Sigmoid colon (tissue), 4 donors: ENCODE data around the gene OR6Q1.

ENCODE experiments used
- CTCF ChIP-seq, 4 experiments: fragments of 450-650 bp in 3 of 4; fragments of 200-600 bp in 1 of 4; IDR thresholded peaks; one replicate each; pipeline ENCODE4 v1.5.1; 2016 to 2019; ENCODE audit warnings: antibody characterized with exemption in 4 of 4, mild to moderate bottlenecking in 3 of 4, moderate library complexity in 2 of 4
- EP300 ChIP-seq, 4 donors: sonication (generic); formaldehyde crosslinking; IDR thresholded peaks; one replicate each; pipeline ENCODE4 v1.6.1; 2017; ENCODE audit warnings: antibody characterized with exemption in 4 of 4
- POLR2A ChIP-seq, 2 donors: fragments of 450-650 bp; IDR thresholded peaks; one replicate each; pipeline ENCODE4 v1.6.1; 2016; ENCODE audit warnings: antibody characterized with exemption in 2 of 2, mild to moderate bottlenecking in 2 of 2, moderate library complexity in 2 of 2
- POLR2AphosphoS5 ChIP-seq, 4 donors: sonication (generic); formaldehyde crosslinking; IDR thresholded peaks; one replicate each; pipeline ENCODE4 v1.6.1; 2017; ENCODE audit warnings: antibody characterized with exemption in 4 of 4

DNA sequence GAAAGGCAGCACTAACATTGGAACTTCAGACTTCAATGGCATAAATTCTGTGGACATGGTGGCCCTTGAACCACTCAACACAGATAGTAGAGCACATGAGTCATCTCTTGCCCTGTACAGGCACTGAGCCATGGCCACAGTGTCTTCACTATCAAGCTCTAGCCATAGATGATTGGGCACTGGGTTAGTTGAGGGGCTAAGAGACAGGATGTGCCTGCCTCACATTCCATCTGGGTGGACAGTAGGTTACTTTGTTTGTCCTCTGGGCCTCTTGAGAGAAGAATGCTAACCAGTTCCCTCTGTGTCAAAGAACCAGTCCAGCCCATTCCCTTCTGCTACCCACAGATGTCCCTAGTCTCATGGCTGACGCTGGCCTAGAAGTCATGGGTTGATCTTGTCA lies 39.8 kb downstream of the OR6Q1 start:
- TF ChIP-seq CTCF (IDR thresholded peaks at IDR 0.05) (no peak), POLR2AphosphoS5 (IDR thresholded peaks at IDR 0.05) (no peak), POLR2A (IDR thresholded peaks at IDR 0.05) (no peak), EP300 (IDR thresholded peaks at IDR 0.05) (no peak)
